Right renal cortex interstitium (tissue), 3 donors: Measurements from ENCODE around the gene PBX3. TPM values are rescaled to one million over a fixed set of nuclear protein-coding genes. Genes with fewer than 3 reads are reported as not detected.

Experiments
- DNase-seq, 3 donors: peaks; one replicate each; pipeline ENCODE4 v3.0.0-alpha.2; 2013; ENCODE audit warnings: low read depth in 3 of 3, low spot score in 2 of 3
- polyA plus RNA-seq, 3 donors: library from polyadenylated mRNA; unstranded; fragments of 120-200 nt; gene quantifications; one replicate each; pipeline ENCODE4 v1.2.1, GENCODE V29; 2013; ENCODE audit not compliant: insufficient read length in 3 of 3

The PBX3 gene
- polyA plus RNA-seq, 3 donors: 30.1 to 31.5 (median 30.6) TPM

- DNase-seq: no peak
Measured at GRCh38 chr9:125932012-125932411, 184.8 kb downstream of the PBX3 start.

- no peak for DNase-seq
Measured at GRCh38 chr9:125932746-125933455, 185.7 kb downstream of the PBX3 start.

- no peak for DNase-seq
Measured at GRCh38 chr9:125942125-125942524, 195.0 kb downstream of the PBX3 start.

- no peak for DNase-seq
Measured at GRCh38 chr9:125943831-125944230, 196.7 kb downstream of the PBX3 start.

- DNase-seq: no peak
Measured at GRCh38 chr9:125946397-125946796, 199.2 kb downstream of the PBX3 start.

- no peak for DNase-seq
Measured at GRCh38 chr9:125948887-125949596, 201.9 kb downstream of the PBX3 start.

- DNase-seq: no peak
Measured at GRCh38 chr9:125949703-125950460, 202.7 kb downstream of the PBX3 start.

GRCh38 chr9:125950880-125951471 lies 203.8 kb downstream of the PBX3 start:
- no peak for DNase-seq

- no peak for DNase-seq
Measured at GRCh38 chr9:125953314-125954019, 206.3 kb downstream of the PBX3 start.

- no peak for DNase-seq
Measured at GRCh38 chr9:125956102-125956501, 208.9 kb downstream of the PBX3 start.

GRCh38 chr9:125959315-125959714 lies 212.1 kb downstream of the PBX3 start:
- DNase-seq: no peak

- no peak for DNase-seq
Measured at GRCh38 chr9:125959951-125960619, 212.9 kb downstream of the PBX3 start.

GRCh38 chr9:125960626-125961025 lies 213.5 kb downstream of the PBX3 start:
- DNase-seq: no peak

GRCh38 chr9:125961072-125961471 lies 213.9 kb downstream of the PBX3 start:
- DNase-seq: no peak

GRCh38 chr9:125963932-125964331 lies 216.8 kb downstream of the PBX3 start:
- no peak for DNase-seq

- DNase-seq: no peak
Measured at GRCh38 chr9:125964702-125965225, 217.6 kb downstream of the PBX3 start.

GRCh38 chr9:125965477-125965876 lies 218.3 kb downstream of the PBX3 start:
- no peak for DNase-seq

- DNase-seq: no peak
Measured at GRCh38 chr9:125966466-125966865, 219.3 kb downstream of the PBX3 start.

GRCh38 chr9:125966959-125967711 lies 220.0 kb downstream of the PBX3 start:
- no peak for DNase-seq
